WTC11 (cell line): ENCODE measurements around the gene LRP1. TPM values are rescaled to one million over a fixed set of nuclear protein-coding genes. Genes with fewer than 3 reads are reported as not detected.
A peak's percentile ranks its signal among the peaks of the same experiment; 100 is the strongest.

ENCODE experiments used
- ATAC-seq: fragments of 200-7000 bp; cut with Tn5 transposase; 2 replicates; pipeline ENCODE4 v1.10.0; 2021; ENCODE audit warnings: mild to moderate bottlenecking, moderate library complexity
- CTCF ChIA-PET: fragments of 300-600 bp; sonication (Branson Sonifier 250); formaldehyde crosslinking; loops from one replicate; lab custom pipeline; 2021; ENCODE audit warnings: antibody characterized with exemption; lab: Charles Lee
- POLR2A ChIA-PET: fragments of 350-600 bp; sonication (Branson Sonifier 250); formaldehyde crosslinking; loops from one replicate; lab custom pipeline; 2021; ENCODE audit warnings: antibody characterized with exemption; lab: Charles Lee
- DNase-seq: peaks from one replicate; pipeline ENCODE4 v3.0.0; 2021; ENCODE audit warnings: low spot score
- H3K27ac Mint-ChIP-seq: 2 replicates; pipeline ENCODE4 v1.8.0; 2021; ENCODE audit warnings: mixed read lengths
- H3K27me3 Mint-ChIP-seq: 2 replicates; pipeline ENCODE4 v1.8.0; 2021; ENCODE audit warnings: low read depth, mild to moderate bottlenecking, moderate library complexity, mixed read lengths
- H3K36me3 Mint-ChIP-seq: 2 replicates; pipeline ENCODE4 v1.8.0; 2021; ENCODE audit warnings: mixed read lengths
- H3K4me1 Mint-ChIP-seq: 2 replicates; pipeline ENCODE4 v1.8.0; 2022; ENCODE audit warnings: mixed read lengths
- H3K4me3 Mint-ChIP-seq: 2 replicates; pipeline ENCODE4 v1.8.0; 2021; ENCODE audit warnings: mild to moderate bottlenecking, moderate library complexity, mixed read lengths
- H3K9me3 Mint-ChIP-seq: 2 replicates; pipeline ENCODE4 v1.8.0; 2021; ENCODE audit warnings: mixed read lengths
- AR ChIP-seq: fragments of 250-450 bp; sonication (Bioruptor Pico); IDR thresholded peaks from 2 replicates; pipeline ENCODE4 v1.9.0; 2021; ENCODE audit warnings: mild to moderate bottlenecking
- ARID4B ChIP-seq: sonication (generic); formaldehyde crosslinking; IDR thresholded peaks from 2 replicates; pipeline ENCODE4 v1.8.0; 2023; ENCODE audit warnings: missing genetic modification reagents, mild to moderate bottlenecking, borderline replicate concordance
- CREM ChIP-seq: sonication (generic); formaldehyde crosslinking; IDR thresholded peaks from 2 replicates; pipeline ENCODE4 v1.8.1; 2022; ENCODE audit warnings: mild to moderate bottlenecking, missing genetic modification reagents, moderate library complexity
- IRF2 ChIP-seq: sonication (generic); formaldehyde crosslinking; IDR thresholded peaks from 2 replicates; pipeline ENCODE4 v1.8.0; 2022; ENCODE audit warnings: low read depth, missing genetic modification reagents, borderline replicate concordance
- MLX ChIP-seq: sonication (generic); formaldehyde crosslinking; IDR thresholded peaks from 2 replicates; pipeline ENCODE4 v1.8.1; 2023; ENCODE audit warnings: mild to moderate bottlenecking, missing genetic modification reagents, moderate library complexity
- PRDM15 ChIP-seq: sonication (generic); formaldehyde crosslinking; IDR thresholded peaks from 2 replicates; pipeline ENCODE4 v1.8.0; 2022; ENCODE audit warnings: missing genetic modification reagents
- RORB ChIP-seq: fragments of 250-450 bp; sonication (Bioruptor Pico); IDR thresholded peaks from 2 replicates; pipeline ENCODE4 v1.9.0; 2021; ENCODE audit warnings: mild to moderate bottlenecking
- TEAD1 ChIP-seq: sonication (generic); formaldehyde crosslinking; IDR thresholded peaks from 2 replicates; pipeline ENCODE4 v1.8.0; 2022; ENCODE audit warnings: mild to moderate bottlenecking, missing genetic modification reagents
- ZBTB43 ChIP-seq: sonication (generic); formaldehyde crosslinking; IDR thresholded peaks from 2 replicates; pipeline ENCODE4 v1.8.1; 2023; ENCODE audit warnings: mild to moderate bottlenecking, missing genetic modification reagents
- ZNF281 ChIP-seq: sonication (generic); formaldehyde crosslinking; IDR thresholded peaks from 2 replicates; pipeline ENCODE4 v1.8.0; 2023; ENCODE audit warnings: mild to moderate bottlenecking, missing genetic modification reagents
- ZNF317 ChIP-seq: sonication (generic); formaldehyde crosslinking; IDR thresholded peaks from 2 replicates; pipeline ENCODE4 v1.8.1; 2023; ENCODE audit warnings: low read depth, mild to moderate bottlenecking, moderate library complexity, missing genetic modification reagents, borderline replicate concordance
- ZNF512 ChIP-seq: sonication (generic); formaldehyde crosslinking; IDR thresholded peaks from 2 replicates; pipeline ENCODE4 v1.8.1; 2022; ENCODE audit warnings: missing genetic modification reagents, borderline replicate concordance
- ZSCAN18 ChIP-seq: fragments of 250-450 bp; sonication (Bioruptor Pico); IDR thresholded peaks from 2 replicates; pipeline ENCODE4 v2.1.2; 2022; ENCODE audit warnings: mild to moderate bottlenecking, moderate library complexity
- total RNA-seq: library from RNA; stranded (reverse); gene quantifications from 3 replicates; pipeline ENCODE4 v1.2.3, GENCODE V29; 2021

The LRP1 gene
- total RNA-seq, 1 experiment from 2014 or later, result 120 TPM

- TF ChIP-seq AR (no peak), ZNF281 (CRISPR knock-in tag) (no peak), ZNF512 (no peak), ZBTB43 (CRISPR knock-in tag) (no peak), TEAD1 (no peak), ZSCAN18 (CRISPR knock-in tag) (no peak), ZNF317 (CRISPR knock-in tag) (no peak)
These were observed 108.8 kb downstream of the LRP1 start (continued) for GRCh38 chr12:57236925-57237595.

GRCh38 chr12:57237596-57237931, 109.3 kb downstream of the LRP1 start:
- Mint-ChIP-seq H3K36me3 (peaks cover 20% of the 10 kb centered on the region), H3K9me3 (no peaks in the 10 kb centered on the region), H3K4me3 (peak overlapping the region; percentile 84), H3K27ac (no peak overlapping the region), H3K27me3 (peaks cover 83% of the 10 kb centered on the region), H3K4me1 (peaks cover 61% of the 10 kb centered on the region)
- ATAC-seq (no peak), DNase-seq (no peak)
- POLR2A ChIA-PET, result interaction anchor here (0.6 to 9.7 kb wide), 5 partner anchors 8 to 24 kb away, joined by 5 to 97 read pairs (median 15); partner anchors contain the start of genes NXPH4 and SHMT2
- CTCF ChIA-PET, result interaction anchor here (1.1 to 18.5 kb wide), 9 partner anchors 11 to 379 kb away, joined by 3 to 660 read pairs (median 6); partner anchors contain the start of genes NXPH4 and SHMT2
- TF ChIP-seq ZSCAN18 (CRISPR knock-in tag) (no peak), RORB (CRISPR knock-in tag) (no peak), IRF2 (no peak), MLX (CRISPR knock-in tag) (no peak), ARID4B (CRISPR knock-in tag) (no peak), PRDM15 (CRISPR knock-in tag) (no peak), CREM (CRISPR knock-in tag) (no peak)
